Endothelial cell (in vitro differentiated cells): Measurements from ENCODE around the gene AIFM3. TPM values are rescaled to one million over a fixed set of nuclear protein-coding genes. Genes with fewer than 3 reads are reported as not detected.

Experiments
- DNase-seq: peaks from one replicate; pipeline ENCODE4 v3.0.0; 2021; ENCODE audit warnings: low spot score
- H3K27ac Mint-ChIP-seq: one replicate; pipeline ENCODE4 v1.8.0; 2021; ENCODE audit warnings: mixed read lengths, inconsistent platforms; ENCODE audit not compliant: unreplicated experiment
- H3K27me3 Mint-ChIP-seq: one replicate; pipeline ENCODE4 v1.8.0; 2021; ENCODE audit warnings: mild to moderate bottlenecking, moderate library complexity, mixed read lengths, inconsistent platforms; ENCODE audit not compliant: unreplicated experiment
- H3K36me3 Mint-ChIP-seq: one replicate; pipeline ENCODE4 v1.8.0; 2021; ENCODE audit warnings: mild to moderate bottlenecking, low read depth, mixed read lengths, inconsistent platforms; ENCODE audit not compliant: unreplicated experiment
- H3K4me1 Mint-ChIP-seq: one replicate; pipeline ENCODE4 v1.8.0; 2021; ENCODE audit warnings: mild to moderate bottlenecking, mixed read lengths, inconsistent platforms; ENCODE audit not compliant: unreplicated experiment
- H3K4me3 Mint-ChIP-seq: one replicate; pipeline ENCODE4 v1.8.0; 2021; ENCODE audit warnings: mild to moderate bottlenecking, mixed read lengths, inconsistent platforms; ENCODE audit not compliant: unreplicated experiment
- H3K9me3 Mint-ChIP-seq: one replicate; pipeline ENCODE4 v1.8.0; 2021; ENCODE audit warnings: mixed read lengths, inconsistent platforms; ENCODE audit not compliant: unreplicated experiment
- CTCF ChIP-seq: fragments of 200-600 bp; sonication (generic); IDR thresholded peaks from one replicate; pipeline ENCODE4 v1.5.0; 2021; ENCODE audit warnings: antibody characterized with exemption; ENCODE audit not compliant: unreplicated experiment
- long read RNA-seq: library from polyadenylated mRNA; unstranded; transcript quantifications from one replicate; pipeline ENCODE4 v2.0.0, GENCODE V29; 2020; ENCODE audit not compliant: unreplicated experiment
- total RNA-seq: library from RNA; stranded (reverse); fragmentation: NEBNext Ultra II Directional; extraction: Animal tissue kit (Norgen Biotek cat#: 25700); gene quantifications from one replicate; pipeline ENCODE4 v1.2.1, GENCODE V29; 2021; ENCODE audit not compliant: unreplicated experiment

AIFM3 gene
- total RNA-seq, result 0.15 TPM
- long read RNA-seq, result 0 reads

GRCh38 chr22:20966883-20967696, at the start of gene AIFM3:
Gene AIFM3 (plus strand): TSS chr22:20967255. CDS start chr22:20967945, 690 bp downstream.
- no peak for TF ChIP-seq CTCF
- H3K4me3 Mint-ChIP-seq, result no peak within 1 kb of the TSS
- DNase-seq, result no peak
- H3K27ac Mint-ChIP-seq, result no peak within 1 kb of the TSS
- peaks cover 5% of the 10 kb centered on the region for H3K4me1 Mint-ChIP-seq
- H3K9me3 Mint-ChIP-seq, result no peaks in the 10 kb centered on the region
- H3K27me3 Mint-ChIP-seq, result peaks cover 21% of the 10 kb centered on the region
- H3K36me3 Mint-ChIP-seq, result no peaks in the 10 kb centered on the region

- Mint-ChIP-seq H3K4me1 (peaks cover 29% of the 10 kb centered on the region), H3K27ac (peak overlapping the region; percentile 83), H3K36me3 (no peaks in the 10 kb centered on the region), H3K4me3 (peak overlapping the region; percentile 99), H3K27me3 (peaks cover 15% of the 10 kb centered on the region), H3K9me3 (no peaks in the 10 kb centered on the region)
- TF ChIP-seq CTCF, result no peak
- DNase-seq, result no peak
Observed at GRCh38 chr22:20918663-20919218, 48.3 kb upstream of the AIFM3 start.

- Mint-ChIP-seq H3K9me3 (no peaks in the 10 kb centered on the region), H3K36me3 (no peaks in the 10 kb centered on the region), H3K27me3 (peaks cover 13% of the 10 kb centered on the region), H3K27ac (no peak overlapping the region), H3K4me3 (peak overlapping the region; percentile 99), H3K4me1 (peaks cover 31% of the 10 kb centered on the region)
- no peak for TF ChIP-seq CTCF
- no peak for DNase-seq
Observed at GRCh38 chr22:20919718-20920117, 47.3 kb upstream of the AIFM3 start.

- H3K27ac Mint-ChIP-seq, result no peak overlapping the region
- H3K4me1 Mint-ChIP-seq, result peaks cover 36% of the 10 kb centered on the region
- DNase-seq, result no peak
- H3K9me3 Mint-ChIP-seq, result no peaks in the 10 kb centered on the region
- H3K36me3 Mint-ChIP-seq, result no peaks in the 10 kb centered on the region
- peak overlapping the region; percentile 29 for H3K4me3 Mint-ChIP-seq
- TF ChIP-seq CTCF, result no peak
- peaks cover 10% of the 10 kb centered on the region for H3K27me3 Mint-ChIP-seq
Observed at GRCh38 chr22:20920881-20921203, 46.2 kb upstream of the AIFM3 start.

- no peak for TF ChIP-seq CTCF
- H3K27me3 Mint-ChIP-seq, result peaks cover 5% of the 10 kb centered on the region
- no peak overlapping the region for H3K27ac Mint-ChIP-seq
- no peaks in the 10 kb centered on the region for H3K36me3 Mint-ChIP-seq
- no peaks in the 10 kb centered on the region for H3K9me3 Mint-ChIP-seq
- DNase-seq, result no peak
- H3K4me3 Mint-ChIP-seq, result peak overlapping the region; percentile 6
- H3K4me1 Mint-ChIP-seq, result peaks cover 37% of the 10 kb centered on the region
Observed at GRCh38 chr22:20922141-20922751, 44.8 kb upstream of the AIFM3 start.
